NK-92 (cell line): ENCODE results near the gene COL27A1.

Experiments used
- DNase-seq: peaks from one replicate; lab custom pipeline; 2025; ENCODE audit not compliant: unreplicated experiment; lab: John Stamatoyannopoulos, UW

The COL27A1 gene

GRCh38 chr9:114221706-114222465, 66.5 kb downstream of the COL27A1 start:
- DNase-seq: no peak

- no peak for DNase-seq
Measured at GRCh38 chr9:114223564-114224246, 68.4 kb downstream of the COL27A1 start.

DNA sequence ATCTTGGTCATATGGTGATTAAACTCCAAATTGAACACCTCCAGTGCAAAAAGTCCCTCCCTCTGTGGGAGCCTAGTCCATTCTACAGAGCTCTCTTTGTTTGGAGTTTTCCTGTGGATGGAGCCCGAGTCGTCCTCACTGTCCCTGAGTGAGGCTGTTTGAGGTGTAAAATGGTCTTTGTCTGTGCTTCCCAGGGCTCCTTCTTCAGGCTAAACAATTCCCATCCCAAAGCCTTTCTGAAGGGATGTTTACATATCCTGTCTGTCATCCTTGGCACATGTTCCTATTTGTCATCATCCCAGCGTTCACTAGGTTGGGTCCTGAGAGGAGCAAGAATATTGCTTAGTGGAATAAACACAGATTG, 68.9 kb downstream of the COL27A1 start:
- DNase-seq: no peak

GRCh38 chr9:114225561-114226212, 70.3 kb downstream of the COL27A1 start:
- no peak for DNase-seq

GRCh38 chr9:114226246-114227055, 71.1 kb downstream of the COL27A1 start:
- DNase-seq: no peak

DNA sequence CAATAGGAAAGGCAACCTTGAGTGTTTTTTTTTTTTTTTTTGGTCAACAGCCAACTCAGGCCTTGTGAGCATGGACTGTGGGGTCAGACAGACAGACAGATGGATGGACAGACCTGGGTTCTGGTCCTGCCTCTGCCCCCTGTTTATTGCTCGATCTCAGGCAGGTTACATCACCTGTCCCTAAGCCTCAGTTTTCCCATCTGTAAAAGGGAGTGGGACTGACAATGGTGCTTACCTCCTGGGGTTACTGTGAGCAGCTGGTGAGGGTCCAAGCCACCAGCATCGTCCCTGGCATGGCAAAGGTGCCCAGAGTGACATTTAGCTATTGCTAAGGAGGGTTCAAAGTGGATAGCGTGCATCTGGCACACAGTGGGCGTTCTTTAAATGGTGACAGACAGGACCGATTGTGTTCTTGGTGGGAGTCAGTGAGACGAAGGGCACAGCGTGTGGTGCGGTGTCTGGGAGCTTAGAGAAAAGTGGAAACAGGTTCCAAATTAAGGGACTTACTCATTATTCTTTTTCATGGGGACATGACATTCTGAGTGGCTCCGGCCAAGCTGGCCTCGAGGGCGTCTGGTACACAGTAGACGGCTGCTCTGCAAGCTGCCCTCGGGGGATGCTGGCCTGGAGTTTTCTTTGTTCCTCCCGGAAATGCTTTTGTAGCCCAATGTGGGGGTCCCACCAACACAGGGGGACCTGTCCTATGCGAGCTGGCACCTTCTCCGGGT, 72.1 kb downstream of the COL27A1 start:
- no peak for DNase-seq

GRCh38 chr9:114228016-114228808, 72.9 kb downstream of the COL27A1 start:
- DNase-seq: no peak

DNA sequence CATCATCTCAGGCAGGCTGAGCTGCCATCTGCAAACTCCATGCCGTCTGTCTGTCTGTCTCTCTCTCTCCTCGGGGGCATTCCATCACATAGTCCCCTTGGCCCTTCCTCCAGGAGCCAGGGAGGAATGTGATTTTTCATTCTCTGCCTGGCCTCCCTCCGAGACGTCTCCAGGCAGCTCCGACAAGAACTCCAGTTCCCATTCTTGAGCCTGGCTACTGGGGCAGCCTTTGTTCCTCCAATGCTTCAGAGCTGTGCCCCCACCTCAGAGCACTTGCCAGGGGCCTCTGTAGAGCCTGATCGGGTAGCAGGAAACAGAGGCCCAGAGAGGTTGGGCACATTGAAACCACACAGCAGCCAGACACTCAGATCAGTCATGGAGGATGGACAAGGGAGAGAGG, 74.0 kb downstream of the COL27A1 start:
- no peak for DNase-seq

- DNase-seq: no peak
Measured at GRCh38 chr9:114230068-114230467, 74.7 kb downstream of the COL27A1 start.

- no peak for DNase-seq
Measured at GRCh38 chr9:114231273-114231672, 75.9 kb downstream of the COL27A1 start.

DNA sequence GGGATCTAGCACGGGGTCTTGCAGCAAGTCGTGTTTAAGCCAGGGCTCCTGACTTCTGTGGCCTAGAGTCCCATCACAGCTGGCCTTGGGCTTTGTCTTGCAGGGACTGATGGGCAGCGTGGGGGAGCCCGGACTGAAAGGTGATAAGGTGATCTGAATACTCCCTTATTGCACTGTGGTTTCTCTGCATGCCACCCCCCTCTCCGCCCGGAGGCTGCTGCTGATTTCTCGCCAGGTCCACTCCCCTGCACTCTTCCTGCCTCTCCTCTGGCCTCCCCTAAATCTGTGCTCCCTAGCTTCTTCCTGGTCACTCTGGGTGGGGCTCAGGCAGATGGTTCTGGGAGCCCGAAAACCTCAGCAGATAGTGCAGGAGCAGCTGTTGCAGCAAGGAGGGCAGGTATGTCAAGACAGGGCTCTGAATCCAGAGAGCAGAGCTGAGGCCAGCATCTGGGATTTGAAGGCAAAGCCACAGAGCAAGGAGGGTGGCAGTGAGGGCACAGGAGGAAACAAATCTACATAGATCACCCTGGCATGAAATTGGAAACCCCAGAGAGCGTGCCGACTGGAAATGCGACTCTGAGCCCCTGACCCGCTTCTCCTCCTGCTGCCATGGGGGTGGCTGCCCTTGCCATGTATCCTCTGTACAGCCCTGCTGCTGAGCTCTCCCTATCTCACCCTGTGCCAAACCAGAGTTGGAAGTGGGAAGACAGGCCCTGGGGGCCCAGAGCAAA, 76.5 kb downstream of the COL27A1 start:
- DNase-seq: no peak

DNA sequence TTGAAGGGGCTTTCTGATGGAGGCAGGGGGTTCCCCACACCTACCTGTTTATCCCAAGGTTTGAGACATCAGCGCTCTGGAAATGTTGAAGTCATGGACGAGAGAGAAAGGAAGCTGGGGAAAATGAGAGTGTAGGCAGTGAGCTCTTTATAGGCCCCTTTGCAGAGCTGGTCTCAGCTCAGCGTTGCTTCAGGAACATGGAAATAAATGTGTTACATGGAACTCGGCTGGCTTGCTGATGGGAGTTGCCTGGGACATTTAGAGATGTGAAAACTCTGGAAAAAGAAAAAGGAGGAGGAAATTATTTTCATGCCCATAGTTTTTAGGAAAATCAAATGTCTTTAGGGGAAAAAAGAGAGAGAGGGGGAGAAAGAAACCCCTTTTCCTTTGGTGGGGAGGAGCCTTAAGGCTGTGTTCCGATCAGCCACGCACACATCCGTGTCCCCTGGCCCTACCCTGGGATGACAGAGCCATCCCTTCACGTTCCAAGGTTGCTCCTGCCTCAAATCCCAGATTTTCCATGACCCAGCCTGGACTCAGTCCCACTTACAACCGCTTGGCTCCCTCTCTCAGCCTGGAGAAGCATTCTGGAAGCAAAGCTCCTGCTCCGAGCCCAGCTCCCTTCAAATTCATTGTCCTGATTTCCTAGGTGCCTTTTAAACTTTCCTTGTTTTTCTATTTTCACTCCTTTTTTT, 78.3 kb downstream of the COL27A1 start:
- no peak for DNase-seq

DNA sequence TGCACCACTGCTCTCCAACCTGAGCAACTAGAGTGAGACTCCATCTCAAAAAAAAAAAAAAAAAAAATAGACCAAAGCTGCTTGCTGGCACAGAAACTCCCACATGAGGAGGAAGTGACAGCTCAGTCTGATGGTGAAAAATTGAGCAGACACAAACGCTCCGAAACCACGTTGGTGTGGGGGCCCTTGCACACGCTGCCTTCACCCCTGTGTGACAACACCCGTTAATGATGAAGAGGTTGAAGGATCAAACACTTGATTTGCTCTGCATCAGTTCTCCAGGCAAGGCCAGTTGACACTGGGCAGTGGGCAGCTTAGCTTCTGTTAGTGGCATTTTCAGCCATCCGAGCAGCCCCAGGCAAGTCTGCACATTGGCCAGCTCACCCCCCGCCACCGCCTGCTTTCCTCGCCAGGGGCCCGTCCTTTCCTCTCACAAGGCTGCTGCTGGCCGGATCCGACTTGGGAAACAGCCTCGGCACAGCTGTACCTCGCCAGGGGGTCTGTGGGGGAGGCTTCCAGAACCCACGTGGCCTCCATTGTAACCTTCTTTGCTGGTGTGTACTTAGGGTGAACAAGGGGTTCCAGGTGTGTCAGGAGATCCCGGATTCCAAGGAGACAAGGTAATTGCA, 79.8 kb downstream of the COL27A1 start:
- DNase-seq: no peak

DNA sequence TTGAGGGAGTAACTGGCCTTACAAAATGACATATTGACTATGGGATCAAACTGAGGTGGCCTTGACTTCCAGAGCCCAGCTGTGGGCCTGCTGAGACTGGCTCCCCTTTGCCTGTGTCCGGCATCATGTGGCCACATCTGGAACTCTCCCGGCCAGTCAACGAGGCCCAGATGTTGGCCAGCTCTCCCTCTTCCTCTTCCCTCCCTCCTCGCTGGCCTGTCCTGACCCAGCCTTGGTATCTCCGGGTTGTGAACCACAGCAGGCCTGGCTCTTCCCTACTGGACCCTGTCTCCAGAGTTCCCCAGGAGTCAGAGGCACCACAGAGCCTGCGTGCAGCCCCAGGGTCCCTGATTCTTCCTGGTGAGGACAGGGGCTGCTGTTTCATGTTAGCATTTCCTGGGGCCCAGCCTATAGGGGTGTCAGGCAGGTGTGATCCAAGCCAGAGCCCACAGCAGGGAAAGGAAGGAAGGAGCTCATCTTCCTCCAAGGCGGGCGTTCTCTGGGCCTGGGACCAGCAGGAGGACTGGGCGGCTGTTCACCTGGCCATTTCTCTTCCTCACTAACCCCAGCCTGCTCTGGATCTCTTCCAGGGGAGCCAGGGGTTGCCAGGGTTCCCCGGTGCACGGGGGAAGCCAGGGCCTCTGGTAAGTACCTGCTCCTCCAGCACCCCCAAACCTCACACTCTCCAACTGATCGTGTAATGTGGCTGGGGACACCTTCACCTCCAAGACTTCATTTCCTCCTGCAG, 81.2 kb downstream of the COL27A1 start:
- DNase-seq: no peak

DNA sequence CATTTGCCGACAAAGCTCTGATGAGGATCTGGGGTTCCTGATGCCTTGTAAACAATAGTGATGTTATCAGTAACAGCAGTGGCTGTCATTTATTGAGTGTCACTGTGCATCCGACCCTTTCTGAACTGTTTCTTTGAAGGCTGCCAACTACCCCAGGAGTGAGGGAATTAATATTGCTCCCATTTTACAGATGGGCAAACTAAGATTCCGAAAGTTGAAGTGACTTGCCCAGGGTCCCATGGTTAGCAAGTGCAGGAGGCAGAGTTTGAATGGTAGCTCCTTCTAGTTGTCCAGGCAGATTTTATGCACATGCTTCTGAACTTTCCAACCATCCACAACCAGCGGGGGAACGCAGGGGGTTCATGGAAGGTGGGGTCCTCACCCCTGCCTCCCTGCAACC, 81.9 kb downstream of the COL27A1 start:
- no peak for DNase-seq

DNA sequence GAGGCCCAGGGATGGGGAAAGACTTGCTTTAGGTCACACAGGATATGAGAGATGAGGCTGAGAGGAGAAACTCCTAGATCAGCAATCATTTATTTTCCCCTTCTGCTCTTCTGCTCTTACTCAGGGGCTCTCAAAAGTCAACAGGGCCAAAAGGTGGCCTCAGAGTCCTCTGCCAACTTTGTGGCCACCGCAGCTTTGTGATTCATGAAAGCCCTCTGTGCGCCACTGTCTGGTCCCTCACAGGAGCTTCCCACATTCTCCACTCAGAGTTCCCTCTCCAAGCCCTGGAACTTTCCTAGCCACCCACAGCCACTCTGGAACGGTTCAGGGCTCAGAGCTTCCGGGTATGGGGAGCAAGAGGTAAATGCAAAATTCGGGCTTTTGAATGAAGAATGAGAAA, 82.4 kb downstream of the COL27A1 start:
- no peak for DNase-seq

DNA sequence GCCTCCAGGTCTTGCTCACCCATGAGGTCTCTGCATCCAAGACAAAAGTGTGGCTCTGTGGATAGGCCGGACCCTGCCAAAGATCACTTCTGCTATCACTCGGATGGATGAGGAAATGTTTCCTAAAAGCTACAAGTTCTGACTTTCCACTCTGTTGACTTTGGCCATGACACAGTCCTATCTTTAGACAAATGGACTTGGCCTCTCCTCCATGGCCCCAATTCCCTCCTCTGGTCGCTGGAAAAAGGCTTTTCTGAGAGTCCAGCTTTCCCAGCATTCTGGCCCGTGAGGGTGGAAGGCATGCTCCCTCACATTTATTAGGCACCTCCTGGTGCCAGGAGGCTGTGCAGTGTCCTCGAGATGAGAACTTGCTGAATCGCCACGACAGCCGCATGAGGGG, 83.1 kb downstream of the COL27A1 start:
- no peak for DNase-seq
